Body of pancreas (tissue), 4 donors: ENCODE data around the gene INSIG1. TPM values are rescaled to one million over a fixed set of nuclear protein-coding genes. Genes with fewer than 3 reads are reported as not detected.

Experiments
- ATAC-seq: fragments of 150-250 bp; one replicate; pipeline ENCODE4 v1.9.1; 2016
- DNase-seq, 4 donors: peaks; one replicate each; pipeline ENCODE4 v3.0.0-alpha.2; 2019
- H3K27ac ChIP-seq, 4 donors: fragments of 200-600 bp; sonication (generic); 1 replicate in 3 of 4; 2 replicates in 1 of 4; pipeline versions ENCODE4 v1.5.1 to v1.6.1; 2016 to 2019; ENCODE audit warnings: mild to moderate bottlenecking in 1 of 4, mixed read lengths in 1 of 4, moderate library complexity in 1 of 4
- H3K27me3 ChIP-seq, 2 donors: fragments of 200-600 bp; sonication (generic); one replicate each; pipeline ENCODE4 v1.6.0; 2016; ENCODE audit warnings: mild to moderate bottlenecking in 1 of 2
- H3K36me3 ChIP-seq, 2 donors: fragments of 200-600 bp; sonication (generic); replicated peaks in 1 of 2; 2 replicates each; pipeline ENCODE4 v1.5.1; 2016; ENCODE audit warnings: low read depth in 2 of 2; ENCODE audit not compliant: insufficient read depth in 1 of 2
- H3K4me1 ChIP-seq: fragments of 200-600 bp; sonication (generic); one replicate; pipeline ENCODE4 v1.6.0; 2016
- H3K4me3 ChIP-seq, 2 donors: fragments of 200-600 bp; sonication (generic); 1 replicate in 1 of 2; 2 replicates in 1 of 2; pipeline ENCODE4 v1.5.1; 2016 to 2019
- H3K9me3 ChIP-seq, 3 donors: fragments of 200-600 bp; sonication (generic); 1 replicate in 2 of 3; 2 replicates in 1 of 3; pipeline ENCODE4 v1.5.1; 2016
- POLR2A ChIP-seq, 3 donors: fragments of 450-650 bp; IDR thresholded peaks; one replicate each; pipeline ENCODE4 v1.6.1; 2016; ENCODE audit warnings: antibody characterized with exemption in 3 of 3, mild to moderate bottlenecking in 2 of 3
- WGBS, 2 donors: methylation state at CpG; one replicate each; pipeline ENCODE4 v1.1.5; 2017; 5-methylcytosine and 5-hydroxymethylcytosine counted together
- intact Hi-C: fragments of 100-400 bp; cut with DNase I; formaldehyde crosslinking; loops from one replicate; pipeline ENCODE4 v1.15.1; 2023
- total RNA-seq, 2 donors: library from RNA; depleted of rRNA; stranded (reverse); fragments of >200 nt; gene quantifications; one replicate each; pipeline ENCODE4 v1.1.0, GENCODE V29; 2016
- TF ChIP-seq, protein P1 (sequence below), 7 experiments: fragments of 450-650 bp in 4 of 7; fragments of 200-600 bp in 3 of 7; sonication (generic) in 3 of 7; IDR thresholded peaks; one replicate each; pipeline ENCODE4 v1.5.1; 2016 to 2019; ENCODE audit warnings: antibody characterized with exemption in 7 of 7

INSIG1 gene
- total RNA-seq, 2 donors from 2014 or later = 47.0 to 79.8 TPM

- no peak for DNase-seq
These were observed 18.8 kb upstream of the INSIG1 start for GRCh38 chr7:155278921-155279320.

GRCh38 chr7:155279787-155280445 is 17.8 kb upstream of the INSIG1 start:
- no peaks in the 10 kb centered on the region for H3K27me3 ChIP-seq
- no peak for ATAC-seq
- H3K36me3 ChIP-seq = no peaks in the 10 kb centered on the region
- H3K9me3 ChIP-seq = no peaks in the 10 kb centered on the region
- no peak overlapping the region for H3K4me3 ChIP-seq
- no peak for DNase-seq
- intact Hi-C loops = no loop called here
- WGBS, 2 donors = 86% methylated on average over 14 of the region's 14 CpGs
- no peak overlapping the region for H3K27ac ChIP-seq
- TF ChIP-seq, protein P1, sequence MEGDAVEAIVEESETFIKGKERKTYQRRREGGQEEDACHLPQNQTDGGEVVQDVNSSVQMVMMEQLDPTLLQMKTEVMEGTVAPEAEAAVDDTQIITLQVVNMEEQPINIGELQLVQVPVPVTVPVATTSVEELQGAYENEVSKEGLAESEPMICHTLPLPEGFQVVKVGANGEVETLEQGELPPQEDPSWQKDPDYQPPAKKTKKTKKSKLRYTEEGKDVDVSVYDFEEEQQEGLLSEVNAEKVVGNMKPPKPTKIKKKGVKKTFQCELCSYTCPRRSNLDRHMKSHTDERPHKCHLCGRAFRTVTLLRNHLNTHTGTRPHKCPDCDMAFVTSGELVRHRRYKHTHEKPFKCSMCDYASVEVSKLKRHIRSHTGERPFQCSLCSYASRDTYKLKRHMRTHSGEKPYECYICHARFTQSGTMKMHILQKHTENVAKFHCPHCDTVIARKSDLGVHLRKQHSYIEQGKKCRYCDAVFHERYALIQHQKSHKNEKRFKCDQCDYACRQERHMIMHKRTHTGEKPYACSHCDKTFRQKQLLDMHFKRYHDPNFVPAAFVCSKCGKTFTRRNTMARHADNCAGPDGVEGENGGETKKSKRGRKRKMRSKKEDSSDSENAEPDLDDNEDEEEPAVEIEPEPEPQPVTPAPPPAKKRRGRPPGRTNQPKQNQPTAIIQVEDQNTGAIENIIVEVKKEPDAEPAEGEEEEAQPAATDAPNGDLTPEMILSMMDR (IDR thresholded peaks at IDR 0.05) = no peak
- no peak for TF ChIP-seq POLR2A (IDR thresholded peaks at IDR 0.05)
- peaks cover 9% of the 10 kb centered on the region for H3K4me1 ChIP-seq

More at GRCh38 chr7:155278921-155279320, 18.8 kb upstream of the INSIG1 start:
- intact Hi-C loops = no loop called here
- no peak for TF ChIP-seq POLR2A (IDR thresholded peaks at IDR 0.05)
- TF ChIP-seq, protein P1 (IDR thresholded peaks at IDR 0.05) = no peak
- Histone ChIP-seq H3K36me3 (no peaks in the 10 kb centered on the region), H3K4me1 (peaks cover 9% of the 10 kb centered on the region), H3K27ac (no peak overlapping the region), H3K4me3 (no peak overlapping the region), H3K27me3 (no peaks in the 10 kb centered on the region), H3K9me3 (no peaks in the 10 kb centered on the region)
- ATAC-seq = no peak
- WGBS, 2 donors = 85 to 90% methylated on average over 8 to 9 of the region's 9 CpGs

GRCh38 chr7:155280446-155281397 is 17.0 kb upstream of the INSIG1 start:
- H3K27ac ChIP-seq = no peak overlapping the region
- peaks cover 9% of the 10 kb centered on the region for H3K4me1 ChIP-seq
- no peak overlapping the region for H3K4me3 ChIP-seq
- H3K9me3 ChIP-seq = no peaks in the 10 kb centered on the region
- ATAC-seq (no peak), DNase-seq (no peak)
- no peak for TF ChIP-seq POLR2A (IDR thresholded peaks at IDR 0.05)
- TF ChIP-seq, protein P1 (IDR thresholded peaks at IDR 0.05) = no peak
- intact Hi-C loops = no loop called here
- 69 to 76% methylated on average over 13 of the region's 13 CpGs for WGBS, 2 donors
- H3K36me3 ChIP-seq = no peaks in the 10 kb centered on the region
- H3K27me3 ChIP-seq = no peaks in the 10 kb centered on the region

DNA sequence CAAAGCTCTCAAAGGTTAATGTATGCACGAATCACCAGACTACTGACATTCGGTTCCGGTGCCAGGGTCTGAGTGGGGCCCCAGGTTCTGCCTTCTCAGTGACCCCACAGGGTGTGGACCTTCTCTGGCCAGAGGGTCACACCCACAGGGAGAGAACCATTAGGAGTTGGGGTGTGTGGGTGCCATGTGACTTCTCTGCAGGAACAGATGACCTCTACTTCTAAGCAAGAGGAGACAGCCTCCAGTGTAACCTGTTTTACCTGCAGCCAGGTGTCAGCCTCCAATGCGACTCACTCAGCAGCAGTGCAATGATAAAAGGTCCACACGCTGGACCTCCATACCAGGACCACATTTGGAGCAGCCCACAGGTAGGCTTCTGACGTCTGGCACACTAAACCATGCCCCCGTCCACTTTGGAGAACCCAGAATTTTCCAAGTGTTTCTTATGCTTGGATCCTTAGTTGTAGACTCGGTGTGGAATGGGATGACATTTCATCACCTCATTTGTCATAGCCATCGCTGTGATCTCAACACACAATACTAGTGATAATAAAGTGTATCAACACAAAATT is 16.2 kb upstream of the INSIG1 start:
- ATAC-seq = no peak

More for the DNA sequence above, 16.2 kb upstream of the INSIG1 start:
- peaks cover 7% of the 10 kb centered on the region for H3K4me1 ChIP-seq
- intact Hi-C loops = no loop called here
- H3K27me3 ChIP-seq = no peaks in the 10 kb centered on the region
- TF ChIP-seq, protein P1 (IDR thresholded peaks at IDR 0.05) = no peak
- TF ChIP-seq POLR2A (IDR thresholded peaks at IDR 0.05) = no peak
- no peak overlapping the region for H3K27ac ChIP-seq
- no peaks in the 10 kb centered on the region for H3K9me3 ChIP-seq
- DNase-seq = no peak
- no peak overlapping the region for H3K4me3 ChIP-seq
- H3K36me3 ChIP-seq = no peaks in the 10 kb centered on the region
- whole genome bisulfite sequencing, 2 donors = 88% methylated on average over 8 to 9 of the region's 9 CpGs
